ENCODE measurements around the gene LRRC3.

The LRRC3 gene

GRCh38 chr21:44487831-44488230 is 32.5 kb downstream of the LRRC3 start:
- Histone ChIP-seq H3K27ac (no peak overlapping the region), H3K36me3 (replicated peaks) (no peaks in the 10 kb centered on the region), H3K4me3 (ENCODE audit: low read depth, low read length) (no peak overlapping the region), H3K27me3 (replicated peaks) (no peaks in the 10 kb centered on the region)
- peak; percentile 71 for TF ChIP-seq CTCF (IDR thresholded peaks at IDR 0.05; ENCODE audit: low read depth, low read length, missing control alignments)
- DNase-seq = peak; percentile 36
- in situ Hi-C loops (cut with HindIII; ENCODE audit: low pct_ligation_motif_present, low sequenced_read_pairs) = no loop called here

GRCh38 chr21:44489962-44490361 is 34.7 kb downstream of the LRRC3 start:
- DNase-seq = no peak
- no peaks in the 10 kb centered on the region for H3K36me3 ChIP-seq (replicated peaks)
- peak; percentile 33 for TF ChIP-seq CTCF (IDR thresholded peaks at IDR 0.05; ENCODE audit: low read depth, low read length, missing control alignments)
- H3K27me3 ChIP-seq (replicated peaks) = no peaks in the 10 kb centered on the region
- no peak overlapping the region for H3K4me3 ChIP-seq (ENCODE audit: low read depth, low read length)
- in situ Hi-C loops (cut with HindIII; ENCODE audit: low pct_ligation_motif_present, low sequenced_read_pairs) = no loop called here
- no peak overlapping the region for H3K27ac ChIP-seq

GRCh38 chr21:44490405-44490804 is 35.1 kb downstream of the LRRC3 start:
- no peak overlapping the region for H3K27ac ChIP-seq
- H3K4me3 ChIP-seq (ENCODE audit: low read depth, low read length) = no peak overlapping the region
- no peaks in the 10 kb centered on the region for H3K27me3 ChIP-seq (replicated peaks)
- no peak for TF ChIP-seq CTCF (IDR thresholded peaks at IDR 0.05; ENCODE audit: low read depth, low read length, missing control alignments)
- no peaks in the 10 kb centered on the region for H3K36me3 ChIP-seq (replicated peaks)
- in situ Hi-C loops (cut with HindIII; ENCODE audit: low pct_ligation_motif_present, low sequenced_read_pairs) = no loop called here
- no peak for DNase-seq

GRCh38 chr21:44490816-44491215 is 35.5 kb downstream of the LRRC3 start:
- no peaks in the 10 kb centered on the region for H3K36me3 ChIP-seq (replicated peaks)
- H3K27me3 ChIP-seq (replicated peaks) = no peaks in the 10 kb centered on the region
- no peak overlapping the region for H3K4me3 ChIP-seq (ENCODE audit: low read depth, low read length)
- DNase-seq = no peak
- in situ Hi-C loops (cut with HindIII; ENCODE audit: low pct_ligation_motif_present, low sequenced_read_pairs) = no loop called here
- no peak overlapping the region for H3K27ac ChIP-seq
- TF ChIP-seq CTCF (IDR thresholded peaks at IDR 0.05; ENCODE audit: low read depth, low read length, missing control alignments) = no peak

- Histone ChIP-seq H3K36me3 (replicated peaks) (no peaks in the 10 kb centered on the region), H3K27ac (no peak overlapping the region), H3K27me3 (replicated peaks) (no peaks in the 10 kb centered on the region), H3K4me3 (ENCODE audit: low read depth, low read length) (no peak overlapping the region)
- in situ Hi-C loops (cut with HindIII; ENCODE audit: low pct_ligation_motif_present, low sequenced_read_pairs) = no loop called here
- TF ChIP-seq CTCF (IDR thresholded peaks at IDR 0.05; ENCODE audit: low read depth, low read length, missing control alignments) = no peak
- DNase-seq = no peak
These were observed 37.5 kb downstream of the LRRC3 start for GRCh38 chr21:44492567-44493385.

- in situ Hi-C loops (cut with HindIII; ENCODE audit: low pct_ligation_motif_present, low sequenced_read_pairs) = no loop called here
- DNase-seq = no peak
- Histone ChIP-seq H3K27ac (no peak overlapping the region), H3K36me3 (replicated peaks) (no peaks in the 10 kb centered on the region), H3K27me3 (replicated peaks) (no peaks in the 10 kb centered on the region), H3K4me3 (ENCODE audit: low read depth, low read length) (no peak overlapping the region)
- no peak for TF ChIP-seq CTCF (IDR thresholded peaks at IDR 0.05; ENCODE audit: low read depth, low read length, missing control alignments)
These were observed 39.1 kb downstream of the LRRC3 start for GRCh38 chr21:44494418-44494817.
